Central memory CD4-positive, alpha-beta T cell (primary cell): ENCODE measurements around the gene CPA2.
"Not testable (repeated sequence)": the region's sequence is repeated elsewhere in the genome, so short reads cannot be mapped to it uniquely, and the experiment has no call there.

Source experiments
- DNase-seq: peaks from one replicate; pipeline ENCODE4 v3.0.0; 2022
- total RNA-seq, 3 experiments: gene quantifications; one replicate each; lab custom pipeline; 2026; lab: John Stamatoyannopoulos, UW

Gene CPA2
- 0 reads per million in 3 experiments for total RNA-seq

- DNase-seq = no peak
Observed at GRCh38 chr7:130266258-130266960, at the start of gene CPA2. CPA2 (plus strand) TSS chr7:130266863; CDS start chr7:130266882, 19 bp downstream.

GRCh38 chr7:130218806-130219620 is 47.6 kb upstream of the CPA2 start:
- DNase-seq = no peak

GRCh38 chr7:130219871-130220270 is 46.8 kb upstream of the CPA2 start:
- no peak for DNase-seq

- DNase-seq = no peak
Observed at GRCh38 chr7:130221746-130222145, 44.9 kb upstream of the CPA2 start.

GRCh38 chr7:130223646-130224045 is 43.0 kb upstream of the CPA2 start:
- no peak for DNase-seq

- no peak for DNase-seq
Observed at GRCh38 chr7:130224210-130224609, 42.5 kb upstream of the CPA2 start.

GRCh38 chr7:130224923-130225322 is 41.7 kb upstream of the CPA2 start:
- DNase-seq = not testable (repeated sequence)

- DNase-seq = no peak
Observed at GRCh38 chr7:130226333-130226732, 40.3 kb upstream of the CPA2 start.

- no peak for DNase-seq
Observed at GRCh38 chr7:130227883-130228575, 38.6 kb upstream of the CPA2 start.

- DNase-seq = no peak
Observed at GRCh38 chr7:130228840-130229502, 37.7 kb upstream of the CPA2 start.

- DNase-seq = not testable (repeated sequence)
Observed at GRCh38 chr7:130229981-130230380, 36.7 kb upstream of the CPA2 start.

- no peak for DNase-seq
Observed at GRCh38 chr7:130231792-130232191, 34.9 kb upstream of the CPA2 start.

- no peak for DNase-seq
Observed at GRCh38 chr7:130232209-130232608, 34.5 kb upstream of the CPA2 start.

- no peak for DNase-seq
Observed at GRCh38 chr7:130234078-130234477, 32.6 kb upstream of the CPA2 start.

- DNase-seq = not testable (repeated sequence)
Observed at GRCh38 chr7:130236361-130236760, 30.3 kb upstream of the CPA2 start.

- DNase-seq = no peak
Observed at GRCh38 chr7:130240240-130240639, 26.4 kb upstream of the CPA2 start.

- DNase-seq = peak; percentile 19
Observed at GRCh38 chr7:130242198-130243014, 24.3 kb upstream of the CPA2 start.

- DNase-seq = not testable (repeated sequence)
Observed at GRCh38 chr7:130243486-130243885, 23.2 kb upstream of the CPA2 start.

GRCh38 chr7:130246491-130246890 is 20.2 kb upstream of the CPA2 start:
- DNase-seq = not testable (repeated sequence)

- not testable (repeated sequence) for DNase-seq
Observed at GRCh38 chr7:130248842-130249241, 17.8 kb upstream of the CPA2 start.

GRCh38 chr7:130249626-130250025 is 17.0 kb upstream of the CPA2 start:
- not testable (repeated sequence) for DNase-seq

- no peak for DNase-seq
Observed at GRCh38 chr7:130254555-130254954, 12.1 kb upstream of the CPA2 start.
